LHCN-M2 (cell line): Measurements from ENCODE around the gene NPPB. TPM values are rescaled to one million over a fixed set of nuclear protein-coding genes. Genes with fewer than 3 reads are reported as not detected.
"Not testable (repeated sequence)": the region's sequence is repeated elsewhere in the genome, so short reads cannot be mapped to it uniquely, and the experiment has no call there.

Experiments used
- DNase-seq: peaks from one replicate; pipeline ENCODE4 v3.0.0-alpha.2; 2012; ENCODE audit warnings: low read depth
- polyA plus RNA-seq: library from polyadenylated mRNA; unstranded; fragments of >200 nt; gene quantifications from one replicate; pipeline ENCODE4 v1.2.1, GENCODE V29; 2012; ENCODE audit warnings: missing spikeins
- total RNA-seq: library from RNA; depleted of rRNA; stranded (reverse); fragments of >200 nt; gene quantifications from 2 replicates; pipeline ENCODE4 v1.2.3, GENCODE V29; 2014; rRNA removed

Gene NPPB
- not detected in 2 replicates for total RNA-seq
- polyA plus RNA-seq: not detected

- no peak for DNase-seq
These were observed at the start of gene NPPB for GRCh38 chr1:11858613-11858967. TSS of gene NPPB (minus strand) at chr1:11858945. CDS start at chr1:11858833, 112 bp downstream.

GRCh38 chr1:11908095-11908675 lies 49.4 kb upstream of the NPPB start:
- DNase-seq: peak; percentile 98

DNA sequence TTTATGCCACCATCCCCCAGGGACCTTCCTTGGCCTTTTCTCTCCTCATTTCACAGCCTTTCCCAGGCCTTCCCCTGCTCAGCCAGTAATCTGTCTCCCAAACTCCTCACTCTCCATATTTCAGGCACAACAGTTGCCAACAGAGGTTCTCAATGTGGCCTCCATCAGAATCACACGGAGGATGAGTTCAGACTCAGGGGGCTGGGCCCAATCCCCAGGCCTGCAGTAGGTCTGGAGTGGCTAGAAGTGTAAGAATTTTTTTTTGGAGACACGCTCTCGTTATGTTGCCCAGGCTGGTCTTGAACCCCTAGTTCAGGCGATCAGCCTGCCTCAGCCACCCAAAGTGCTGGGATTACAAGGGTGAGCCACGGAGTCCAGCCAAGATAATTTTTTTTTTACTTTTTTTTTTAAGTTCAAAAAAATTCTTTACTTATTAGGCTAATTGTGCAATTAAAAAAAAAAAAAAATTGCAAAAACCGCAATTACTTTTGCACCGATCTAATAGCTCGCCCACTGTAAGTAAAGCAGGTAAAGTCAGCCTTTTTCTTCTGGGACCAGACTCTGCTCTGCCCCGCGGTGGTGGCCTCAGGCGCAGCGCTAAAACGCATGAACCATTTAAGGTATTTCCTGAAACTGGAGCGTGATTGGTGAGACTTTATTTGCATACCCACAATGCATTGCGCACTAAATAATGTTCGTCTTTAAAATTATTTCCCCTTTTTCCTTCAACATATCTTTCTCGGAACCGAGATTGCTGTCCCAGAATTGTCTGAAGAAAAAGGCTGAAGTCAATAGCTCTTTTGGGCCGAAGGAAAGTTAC lies 48.7 kb upstream of the NPPB start:
- DNase-seq: peak; percentile 93

GRCh38 chr1:11906870-11907269 lies 48.1 kb upstream of the NPPB start:
- DNase-seq: no peak

GRCh38 chr1:11904978-11905377 lies 46.2 kb upstream of the NPPB start:
- no peak for DNase-seq

DNA sequence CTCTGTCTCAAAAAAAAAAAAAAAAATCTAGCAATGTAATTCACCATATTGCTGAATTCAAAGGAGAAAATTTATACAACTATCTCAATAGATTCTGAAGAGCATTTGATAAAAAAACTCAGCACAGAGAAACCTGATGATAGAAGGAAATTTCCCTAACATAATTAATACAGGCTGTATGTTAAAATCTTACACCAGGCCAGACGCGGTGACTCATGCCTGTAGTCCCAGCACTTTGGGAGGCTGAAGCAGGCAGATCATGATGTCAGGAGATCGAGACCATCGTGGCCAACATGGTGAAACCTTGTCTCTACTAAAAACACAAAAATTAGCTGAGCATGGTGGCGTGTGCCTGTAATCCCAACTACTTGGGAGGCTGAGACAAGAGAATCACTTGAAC lies 45.4 kb upstream of the NPPB start:
- DNase-seq: not testable (repeated sequence)

DNA sequence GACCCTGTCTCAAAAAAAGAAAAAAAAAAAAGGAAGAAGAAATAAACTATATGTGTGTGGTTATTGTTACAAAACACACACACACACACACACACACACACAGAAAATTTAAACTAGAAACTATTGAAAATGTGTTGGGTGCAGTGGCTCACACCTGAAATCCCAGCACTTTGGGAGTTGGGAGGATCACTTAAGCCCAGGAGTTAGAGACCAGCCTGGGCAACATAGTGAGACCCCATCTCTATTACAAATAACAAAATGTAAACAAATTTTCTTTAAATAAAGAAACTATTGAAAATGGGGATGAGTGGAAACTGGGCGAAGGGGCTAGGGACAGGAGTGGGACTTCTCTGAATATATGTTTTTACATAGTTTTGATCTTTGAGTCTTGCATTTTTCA lies 44.5 kb upstream of the NPPB start:
- no peak for DNase-seq

DNA sequence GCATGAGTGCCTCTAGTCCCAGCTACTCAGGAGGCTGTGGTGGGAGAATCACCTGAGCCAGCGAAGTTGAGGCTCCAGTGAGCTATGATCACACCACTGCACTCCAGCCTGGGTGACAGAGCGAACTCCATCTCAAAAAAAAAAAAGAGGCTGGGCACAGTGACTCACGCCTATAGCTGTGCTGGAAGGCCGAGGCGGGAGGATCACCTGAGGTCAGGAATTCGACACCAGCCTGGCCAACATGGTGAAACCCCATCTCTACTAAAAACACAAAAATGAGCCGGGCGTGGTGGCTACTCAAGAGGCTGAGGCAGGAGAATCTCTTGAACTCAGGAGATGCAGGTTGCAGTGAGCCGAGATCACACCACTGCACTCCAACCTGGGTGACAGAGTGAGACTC lies 42.7 kb upstream of the NPPB start:
- not testable (repeated sequence) for DNase-seq

DNA sequence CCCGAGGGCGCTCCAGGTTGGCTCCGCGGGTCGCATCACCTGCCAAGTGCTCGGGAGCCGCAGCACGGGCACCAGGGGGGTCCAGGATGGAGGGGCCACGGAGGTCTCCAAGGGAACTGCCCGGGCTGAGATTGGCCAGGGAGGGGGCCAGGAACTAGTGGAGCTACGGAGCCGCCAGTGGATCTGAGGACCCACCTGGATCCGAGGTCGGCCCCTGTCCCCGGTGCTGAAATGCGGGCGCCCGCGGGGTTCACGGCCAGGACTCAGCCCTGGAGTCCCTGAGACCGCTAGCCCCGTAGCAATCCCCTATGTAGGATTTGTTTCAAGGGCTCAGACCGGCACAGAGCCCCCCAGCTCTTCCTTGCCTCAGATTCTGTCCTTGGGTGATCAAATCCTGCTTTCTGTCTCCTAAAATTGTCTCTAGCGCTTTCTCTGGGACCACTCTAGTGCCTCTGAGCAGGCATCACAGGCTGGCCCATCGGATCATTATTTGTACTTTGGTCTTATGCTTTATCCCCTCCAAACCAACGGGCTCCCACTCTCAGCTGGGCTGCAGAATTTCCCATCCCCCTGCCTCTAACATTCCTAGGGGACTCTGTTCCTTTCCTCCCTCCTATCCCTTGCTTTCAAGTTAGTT lies 40.2 kb upstream of the NPPB start:
- no peak for DNase-seq

- no peak for DNase-seq
These were observed 39.5 kb upstream of the NPPB start for GRCh38 chr1:11898086-11898785.

DNA sequence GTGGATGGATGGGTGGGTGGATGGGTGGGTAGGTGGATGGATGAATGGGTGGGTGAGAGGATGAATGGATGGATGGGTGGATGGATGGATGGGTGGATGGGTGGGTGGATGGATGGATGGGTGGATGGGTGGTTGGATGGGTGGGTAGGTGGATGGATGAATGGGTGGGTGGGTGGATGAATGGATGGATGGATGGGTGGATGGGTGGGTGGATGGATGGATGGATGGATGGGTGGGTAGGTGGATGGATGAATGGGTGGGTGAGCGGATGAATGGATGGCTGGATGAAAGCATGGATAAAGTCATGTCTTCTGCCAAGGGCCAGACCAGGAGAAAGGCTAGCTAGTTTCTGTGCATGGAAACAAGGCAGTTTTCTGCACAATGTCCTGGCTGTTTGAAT lies 35.8 kb upstream of the NPPB start:
- not testable (repeated sequence) for DNase-seq

- no peak for DNase-seq
These were observed 35.1 kb upstream of the NPPB start for GRCh38 chr1:11893907-11894251.

- DNase-seq: no peak
These were observed 32.9 kb upstream of the NPPB start for GRCh38 chr1:11891433-11892186.

- no peak for DNase-seq
These were observed 30.1 kb upstream of the NPPB start for GRCh38 chr1:11888877-11889208.

GRCh38 chr1:11888206-11888876 lies 29.6 kb upstream of the NPPB start:
- DNase-seq: no peak

GRCh38 chr1:11887666-11888007 lies 28.9 kb upstream of the NPPB start:
- no peak for DNase-seq

- no peak for DNase-seq
These were observed 28.4 kb upstream of the NPPB start for GRCh38 chr1:11886986-11887665.

GRCh38 chr1:11885916-11886315 lies 27.2 kb upstream of the NPPB start:
- no peak for DNase-seq

GRCh38 chr1:11882814-11883538 lies 24.2 kb upstream of the NPPB start:
- no peak for DNase-seq
